H1 (cell line): ENCODE measurements around the gene CACNA2D4. TPM values are rescaled to one million over a fixed set of nuclear protein-coding genes. Genes with fewer than 3 reads are reported as not detected.

Experiments used
- CTCF ChIA-PET: fragments of 300-600 bp; sonication (Branson Sonifier 250); formaldehyde crosslinking; loops from one replicate; lab custom pipeline; 2021; ENCODE audit not compliant: partially characterized antibody; lab: Charles Lee
- POLR2A ChIA-PET: fragments of 300-600 bp; sonication (Branson Sonifier 250); formaldehyde crosslinking; loops from one replicate; lab custom pipeline; 2021; ENCODE audit warnings: inconsistent platforms; ENCODE audit not compliant: partially characterized antibody; lab: Charles Lee
- DNase-seq, 2 experiments: peaks; one replicate each; pipeline versions ENCODE4 v3.0.0 to v3.0.0-alpha.2; 2010 to 2022; ENCODE audit warnings: low spot score in 2 of 2, low read depth in 1 of 2, mixed read lengths in 1 of 2
- FAIRE-seq: peaks from 2 replicates; lab custom pipeline; 2011; peaks lifted over from hg19 to GRCh38; lab: Jason Lieb, UNC
- H2AFZ ChIP-seq: 2 replicates; pipeline ENCODE4 v1.8.1; 2012; ENCODE audit warnings: low read length, inconsistent platforms
- H2AK5ac ChIP-seq: 2 replicates; pipeline ENCODE4 v1.6.1; 2013; ENCODE audit warnings: low read depth, low read length
- H2BK120ac ChIP-seq: replicated peaks from 2 replicates; pipeline ENCODE3; 2013; ENCODE audit warnings: low read depth, low read length, inconsistent platforms
- H2BK12ac ChIP-seq: 2 replicates; pipeline ENCODE4 v1.6.1; 2013; ENCODE audit warnings: low read depth, low read length
- H2BK15ac ChIP-seq: 2 replicates; pipeline ENCODE4 v1.6.1; 2013; ENCODE audit warnings: low read length
- H2BK20ac ChIP-seq: 2 replicates; pipeline ENCODE4 v1.6.1; 2013; ENCODE audit warnings: low read length
- H2BK5ac ChIP-seq: 2 replicates; pipeline ENCODE4 v1.6.1; 2013; ENCODE audit warnings: low read depth, low read length
- H3K14ac ChIP-seq: 2 replicates; pipeline ENCODE4 v1.6.1; 2013; ENCODE audit warnings: inconsistent platforms; ENCODE audit not compliant: insufficient read length
- H3K18ac ChIP-seq: 2 replicates; pipeline ENCODE4 v1.6.1; 2013; ENCODE audit warnings: low read length; ENCODE audit errors: extremely low read depth
- H3K23ac ChIP-seq: 2 replicates; pipeline ENCODE4 v1.6.1; 2013; ENCODE audit warnings: inconsistent platforms; ENCODE audit not compliant: insufficient read length
- H3K23me2 ChIP-seq: 2 replicates; pipeline ENCODE4 v1.6.1; 2013; ENCODE audit warnings: low read depth, low read length
- H3K27ac ChIP-seq: 2 replicates; pipeline ENCODE4 v1.6.1; 2011; ENCODE audit warnings: low read depth, low read length, inconsistent platforms
- H3K27me3 ChIP-seq, 4 experiments: replicated peaks in 1 of 4; 1 replicate in 1 of 4; 2 replicates in 3 of 4; pipeline versions ENCODE4 v1.6.1 to v1.8.1; 2011 to 2013; ENCODE audit warnings: low read length in 3 of 4, mild to moderate bottlenecking in 3 of 4, inconsistent platforms in 2 of 4, mixed read lengths in 2 of 4, moderate library complexity in 1 of 4; ENCODE audit not compliant: control insufficient read depth in 3 of 4, insufficient read depth in 3 of 4; ENCODE audit errors: extremely low read depth in 1 of 4
- H3K36me3 ChIP-seq, 4 experiments: 2 replicates each; pipeline versions ENCODE4 v1.6.1 to v1.8.1; 2011 to 2013; ENCODE audit warnings: mild to moderate bottlenecking in 4 of 4, low read length in 3 of 4, moderate library complexity in 2 of 4, control low read depth in 1 of 4, inconsistent platforms in 1 of 4; ENCODE audit not compliant: insufficient read depth in 4 of 4, control insufficient read depth in 2 of 4
- H3K4ac ChIP-seq: replicated peaks from 2 replicates; pipeline ENCODE3; 2013; ENCODE audit warnings: low read length, low read depth, mixed read lengths, inconsistent platforms; ENCODE audit not compliant: insufficient read length
- H3K4me1 ChIP-seq, 4 experiments: replicated peaks in 1 of 4; 1 replicate in 1 of 4; 2 replicates in 3 of 4; pipeline versions ENCODE4 v1.6.1 to v1.8.1; 2011 to 2013; ENCODE audit warnings: low read length in 3 of 4, inconsistent platforms in 2 of 4, mixed read lengths in 1 of 4; ENCODE audit not compliant: insufficient read depth in 4 of 4, control insufficient read depth in 3 of 4
- H3K4me2 ChIP-seq, 2 experiments: 2 replicates each; pipeline versions ENCODE4 v1.6.1 to v1.8.1; 2011 to 2013; ENCODE audit warnings: low read depth in 2 of 2, low read length in 2 of 2, control low read depth in 1 of 2, inconsistent platforms in 1 of 2, mild to moderate bottlenecking in 1 of 2; ENCODE audit not compliant: insufficient read depth in 1 of 2
- H3K4me3 ChIP-seq, 4 experiments: fragments of 200-600, 300-600 bp in 1 of 4; sonication (generic), shearing (Covaris generic), sonication (Bioruptor Twin) in 1 of 4; 2 replicates each; pipeline versions ENCODE4 v1.5.1 to v1.8.1; 2011 to 2016; ENCODE audit warnings: low read length in 4 of 4, low read depth in 3 of 4, control low read depth in 2 of 4, inconsistent platforms in 2 of 4, mild to moderate bottlenecking in 2 of 4, mixed read lengths in 1 of 4, moderate library complexity in 1 of 4; ENCODE audit not compliant: insufficient read depth in 2 of 4; ENCODE audit errors: extremely low read depth in 1 of 4
- H3K56ac ChIP-seq: replicated peaks from 2 replicates; pipeline ENCODE3; 2013; ENCODE audit warnings: low read depth, mild to moderate bottlenecking, mixed read lengths, low read length, inconsistent platforms; ENCODE audit not compliant: insufficient read length
- H3K79me1 ChIP-seq: 2 replicates; pipeline ENCODE4 v1.6.1; 2013; ENCODE audit warnings: low read depth, low read length, control low read depth
- H3K79me2 ChIP-seq, 2 experiments: 2 replicates each; pipeline versions ENCODE4 v1.6.1 to v1.8.1; 2012 to 2013; ENCODE audit warnings: low read length in 2 of 2, mild to moderate bottlenecking in 2 of 2, inconsistent platforms in 1 of 2; ENCODE audit not compliant: insufficient read depth in 2 of 2, control insufficient read depth in 1 of 2
- H3K9ac ChIP-seq, 4 experiments: replicated peaks in 1 of 4; 1 replicate in 1 of 4; 2 replicates in 3 of 4; pipeline versions ENCODE4 v1.6.1 to v1.8.1; 2011 to 2013; ENCODE audit warnings: low read depth in 3 of 4, low read length in 3 of 4, control low read depth in 2 of 4, mild to moderate bottlenecking in 2 of 4, moderate library complexity in 2 of 4, inconsistent platforms in 1 of 4; ENCODE audit errors: extremely low read depth in 1 of 4
- H3K9me3 ChIP-seq, 2 experiments: 2 replicates each; pipeline versions ENCODE4 v1.6.1 to v1.8.1; 2012 to 2013; ENCODE audit warnings: mild to moderate bottlenecking in 2 of 2, moderate library complexity in 2 of 2, control low read depth in 1 of 2, inconsistent platforms in 1 of 2, low read depth in 1 of 2, low read length in 1 of 2, mixed read lengths in 1 of 2; ENCODE audit not compliant: insufficient read depth in 2 of 2
- H4K20me1 ChIP-seq, 2 experiments: replicated peaks in 1 of 2; 2 replicates each; pipeline versions ENCODE3 to v1.8.1; 2011 to 2013; ENCODE audit warnings: inconsistent platforms in 2 of 2, low read length in 2 of 2, mild to moderate bottlenecking in 1 of 2; ENCODE audit not compliant: insufficient read depth in 2 of 2, control insufficient read depth in 1 of 2
- H4K5ac ChIP-seq: 2 replicates; pipeline ENCODE4 v1.6.1; 2013; ENCODE audit warnings: low read length, low read depth, mixed read lengths, inconsistent platforms; ENCODE audit not compliant: insufficient read length
- H4K8ac ChIP-seq: 2 replicates; pipeline ENCODE4 v1.8.0; 2013; ENCODE audit warnings: mild to moderate bottlenecking, moderate library complexity, low read length, inconsistent platforms; ENCODE audit not compliant: insufficient read depth; ENCODE audit errors: extremely low read depth
- H4K91ac ChIP-seq: replicated peaks from 2 replicates; pipeline ENCODE3; 2013; ENCODE audit warnings: low read length, mixed read lengths, inconsistent platforms; ENCODE audit not compliant: insufficient read length
- CBX5 ChIP-seq: fragments of 300-800, 300-1000 bp; sonication (generic); IDR thresholded peaks from 2 replicates; pipeline ENCODE4 v1.7.1; 2016; ENCODE audit warnings: antibody characterized with exemption, low read length, low read depth
- CEBPB ChIP-seq: IDR thresholded peaks from 2 replicates; pipeline ENCODE4 v1.6.1; 2012; ENCODE audit warnings: low read depth, low read length
- EGR1 ChIP-seq: IDR thresholded peaks from 2 replicates; pipeline ENCODE4 v1.6.1; 2011; ENCODE audit warnings: low read depth, low read length, borderline replicate concordance
- WGBS, 2 experiments: shearing (Covaris generic) in 1 of 2; methylation state at CpG; one replicate each; pipeline versions ENCODE4 v1.1.6 to v1.1.7; 2013 to 2015; ENCODE audit warnings: low lambda C conversion rate in 2 of 2, mixed read lengths in 2 of 2, inconsistent platforms in 1 of 2, low coverage in 1 of 2, missing lambda C conversion rate in 1 of 2; ENCODE audit not compliant: insufficient replicate concordance in 2 of 2, insufficient coverage in 1 of 2, insufficient read length in 1 of 2; ENCODE audit errors: extremely low coverage in 1 of 2, missing lambda C conversion rate in 1 of 2; 5-methylcytosine and 5-hydroxymethylcytosine counted together
- polyA plus RNA-seq, 7 experiments: library from polyadenylated mRNA; depleted of rRNA in 3 of 7; stranded (reverse) in 5 of 7; unstranded in 2 of 7; fragments of >200 nt in 5 of 7; fragments of 200-250 nt in 2 of 7; gene quantifications; 1 replicate in 5 of 7; 2 replicates in 1 of 7; 4 replicates in 1 of 7; pipeline versions ENCODE4 v1.2.1 to v1.2.3, GENCODE V29; 2011 to 2013; ENCODE audit warnings: missing spikeins in 2 of 7, mixed read lengths in 2 of 7
- total RNA-seq: library from RNA; stranded (reverse); fragmentation: NEBNext Ultra II Directional; extraction: Animal tissue kit (Norgen Biotek cat#: 25700); gene quantifications from 2 replicates; pipeline ENCODE4 v1.2.1, GENCODE V29; 2021

Gene CACNA2D4
- total and polyA plus RNA-seq, 2 of the 8 experiments (the other 6 are each of a cell fraction or from before 2014, with no cell fraction given) = 0.44 to 0.88 TPM

DNA sequence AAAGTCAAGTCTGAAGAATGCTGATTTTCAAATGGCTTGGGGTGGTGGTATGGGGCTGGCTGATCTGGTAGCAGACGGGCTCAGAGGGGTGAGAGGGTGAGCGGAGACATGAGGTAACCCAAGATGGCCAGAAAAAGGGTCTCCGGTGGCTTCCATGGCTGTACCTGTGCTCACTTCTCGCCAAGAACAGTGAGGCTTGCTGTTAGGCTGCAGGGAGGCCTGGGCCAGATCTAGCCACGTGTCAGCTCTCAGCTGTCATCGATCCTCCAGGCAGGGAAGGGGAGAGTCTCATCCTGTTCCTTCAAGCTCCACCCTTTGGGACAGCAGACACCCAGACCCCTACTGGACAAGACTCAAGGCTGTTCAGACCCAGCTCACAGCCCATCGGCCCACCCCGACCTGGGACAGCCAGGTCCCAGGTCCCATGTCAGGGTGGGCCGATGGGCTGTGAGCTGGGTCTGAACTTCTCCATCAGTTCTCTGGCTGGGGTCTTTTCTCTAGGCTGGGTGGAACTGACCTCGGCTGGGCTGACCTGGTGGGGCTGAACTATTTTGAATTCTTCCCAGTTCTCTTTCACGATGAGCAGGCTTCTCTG, 89.0 kb downstream of the CACNA2D4 start:
- H3K4ac ChIP-seq = no peak overlapping the region
- no peak overlapping the region for H2BK5ac ChIP-seq
- no peak overlapping the region for H3K14ac ChIP-seq
- CTCF ChIA-PET = interaction anchor here (0.7 to 3.9 kb wide), 5 partner anchors 14 to 110 kb away, joined by 3 to 20 read pairs (median 4); no protein-coding TSS in a partner anchor
- FAIRE-seq (no peak), DNase-seq (no peak)
- peaks cover 0 to 4% of the 10 kb centered on the region in 2 experiments for H4K20me1 ChIP-seq
- peaks cover 3% of the 10 kb centered on the region; the same call in 1 of the 2 replicates for H3K23me2 ChIP-seq
- no peak overlapping the region for H2BK12ac ChIP-seq
- POLR2A ChIA-PET = no interaction called here
- H3K36me3 ChIP-seq = no peaks in the 10 kb centered on the region
- no peak overlapping the region for H4K5ac ChIP-seq
- no peak overlapping the region for H4K8ac ChIP-seq
- no peaks in the 10 kb centered on the region for H3K9me3 ChIP-seq
- H3K4me2 ChIP-seq = no peak overlapping the region
- no peak overlapping the region for H3K56ac ChIP-seq
- H3K23ac ChIP-seq = no peak overlapping the region
- no peaks in the 10 kb centered on the region for H3K79me2 ChIP-seq
- no peak overlapping the region for H3K9ac ChIP-seq
- no peak for TF ChIP-seq CBX5
- TF ChIP-seq EGR1 = no peak
- no peak for TF ChIP-seq CEBPB
- H2AFZ ChIP-seq = no peak overlapping the region
- no peak overlapping the region for H4K91ac ChIP-seq
- no peaks in the 10 kb centered on the region; the same call in 1 of the 2 replicates for H3K79me1 ChIP-seq
- H3K27me3 ChIP-seq = peaks cover 0 to 5% (median 2%) of the 10 kb centered on the region in 4 experiments; a peak in 3 of 7 replicates
- H3K27ac ChIP-seq = no peak overlapping the region
- no peak overlapping the region for H3K4me3 ChIP-seq
- no peak overlapping the region for H2BK15ac ChIP-seq
- 86% methylated on average over 11 of the region's 11 CpGs; no CpG with 5 or more reads in 1 of the 2 experiments for WGBS, 2 experiments
- no peak overlapping the region for H3K18ac ChIP-seq
- no peak overlapping the region for H2BK20ac ChIP-seq
- peaks cover 0 to 8% (median 6%) of the 10 kb centered on the region in 4 experiments; a peak in 5 of 7 replicates for H3K4me1 ChIP-seq
- H2BK120ac ChIP-seq = no peak overlapping the region
- no peak overlapping the region for H2AK5ac ChIP-seq
